ENCODE measurements around the gene PFDN4.

- TF ChIP-seq EZH2 (IDR thresholded peaks at IDR 0.05; ENCODE audit: low read length, missing control alignments): no peak
- TF ChIP-seq, protein P1, sequence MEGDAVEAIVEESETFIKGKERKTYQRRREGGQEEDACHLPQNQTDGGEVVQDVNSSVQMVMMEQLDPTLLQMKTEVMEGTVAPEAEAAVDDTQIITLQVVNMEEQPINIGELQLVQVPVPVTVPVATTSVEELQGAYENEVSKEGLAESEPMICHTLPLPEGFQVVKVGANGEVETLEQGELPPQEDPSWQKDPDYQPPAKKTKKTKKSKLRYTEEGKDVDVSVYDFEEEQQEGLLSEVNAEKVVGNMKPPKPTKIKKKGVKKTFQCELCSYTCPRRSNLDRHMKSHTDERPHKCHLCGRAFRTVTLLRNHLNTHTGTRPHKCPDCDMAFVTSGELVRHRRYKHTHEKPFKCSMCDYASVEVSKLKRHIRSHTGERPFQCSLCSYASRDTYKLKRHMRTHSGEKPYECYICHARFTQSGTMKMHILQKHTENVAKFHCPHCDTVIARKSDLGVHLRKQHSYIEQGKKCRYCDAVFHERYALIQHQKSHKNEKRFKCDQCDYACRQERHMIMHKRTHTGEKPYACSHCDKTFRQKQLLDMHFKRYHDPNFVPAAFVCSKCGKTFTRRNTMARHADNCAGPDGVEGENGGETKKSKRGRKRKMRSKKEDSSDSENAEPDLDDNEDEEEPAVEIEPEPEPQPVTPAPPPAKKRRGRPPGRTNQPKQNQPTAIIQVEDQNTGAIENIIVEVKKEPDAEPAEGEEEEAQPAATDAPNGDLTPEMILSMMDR (conservative IDR thresholded peaks at IDR 0.05 in 1 of 2, IDR thresholded peaks at IDR 0.05 in 1 of 2; ENCODE audit: low read depth in 1 of 2, low read length in 2 of 2): no peak
Observed at GRCh38 chr20:54227751-54228150, 19.9 kb downstream of the PFDN4 start.

All from fibroblast of lung (primary cell).